K562 (cell line): Measurements from ENCODE around the gene ALDH6A1.

ENCODE experiments used
- ATF1 ChIP-seq, 2 experiments: fragments of 450-650 bp in 1 of 2; IDR thresholded peaks; 2 replicates each; pipeline ENCODE4 v1.6.1; 2016; ENCODE audit warnings: missing compliant biosample characterization in 1 of 2, missing genetic modification characterization in 1 of 2
- CBX5 ChIP-seq: IDR thresholded peaks from 2 replicates; pipeline ENCODE4 v1.6.1; 2014; ENCODE audit warnings: low read depth, borderline replicate concordance
- CTBP1 ChIP-seq: fragments of 450-650 bp; IDR thresholded peaks from 2 replicates; pipeline ENCODE4 v1.6.1; 2016; ENCODE audit warnings: borderline replicate concordance
- CTCF ChIP-seq, 3 experiments: IDR thresholded peaks in 2 of 3; conservative IDR thresholded peaks in 1 of 3; 2 replicates each; pipeline ENCODE4 v1.5.1; 2011 to 2012; ENCODE audit warnings: low read length in 3 of 3, mild to moderate bottlenecking in 3 of 3, control low read depth in 2 of 3, improper control_type of control experiment in 1 of 3, inconsistent platforms in 1 of 3, low read depth in 1 of 3, mixed read lengths in 1 of 3, moderate library complexity in 1 of 3; ENCODE audit not compliant: insufficient read depth in 2 of 3
- GATA2 ChIP-seq: sonication (generic); formaldehyde crosslinking; IDR thresholded peaks from 2 replicates; pipeline ENCODE4 v1.4.0; 2020; ENCODE audit warnings: mild to moderate bottlenecking, missing genetic modification reagents
- HNRNPH1 ChIP-seq: fragments of 200-400 bp; formaldehyde crosslinking; optimal IDR thresholded peaks from 2 replicates; pipeline ENCODE3; 2017; ENCODE audit warnings: low read depth, mild to moderate bottlenecking, low read length, moderate library complexity
- MAX ChIP-seq: sonication (generic); formaldehyde crosslinking; IDR thresholded peaks from 2 replicates; pipeline ENCODE4 v1.9.0; 2022; ENCODE audit warnings: mild to moderate bottlenecking, missing genetic modification reagents
- POLR2A ChIP-seq: fragments of 450-650 bp; conservative IDR thresholded peaks from 2 replicates; pipeline ENCODE4 v1.6.1; 2016
- SP1 ChIP-seq: sonication (generic); formaldehyde crosslinking; IDR thresholded peaks from 2 replicates; pipeline ENCODE4 v1.8.1; 2022; ENCODE audit warnings: mild to moderate bottlenecking, missing genetic modification reagents
- TBP ChIP-seq: optimal IDR thresholded peaks from 2 replicates; pipeline ENCODE3; 2011; ENCODE audit warnings: low read depth, low read length, improper control_type of control experiment
- USF2 ChIP-seq: sonication (generic); formaldehyde crosslinking; IDR thresholded peaks from 2 replicates; pipeline ENCODE4 v1.5.0; 2020; ENCODE audit warnings: missing genetic modification reagents

- TF ChIP-seq HNRNPH1 = no peak
- no peak for TF ChIP-seq CBX5
- no peak for TF ChIP-seq GATA2 (CRISPR knock-in tag)
- TF ChIP-seq CTCF (IDR thresholded peaks at IDR 0.05 in 2 of 3, conservative IDR thresholded peaks at IDR 0.05 in 1 of 3; ENCODE audit: insufficient read depth in 2 of 3, low read depth in 1 of 3, low read length in 3 of 3) = no peak
- no peak for TF ChIP-seq CTBP1
- no peak for TF ChIP-seq TBP
- no peak for TF ChIP-seq MAX (CRISPR knock-in tag)
- no peak for TF ChIP-seq SP1 (CRISPR knock-in tag)
- TF ChIP-seq ATF1 (CRISPR knock-in tag; IDR thresholded peaks at IDR 0.05) = no peak
- TF ChIP-seq ATF1 (tag; IDR thresholded peaks at IDR 0.05) = no peak
- TF ChIP-seq POLR2A = no peak
- no peak for TF ChIP-seq USF2 (CRISPR knock-in tag)
Measured at GRCh38 chr14:74127634-74128033, 43.4 kb upstream of the ALDH6A1 start.
